H1 (cell line): Measurements from ENCODE around the gene ALG3. TPM values are rescaled to one million over a fixed set of nuclear protein-coding genes. Genes with fewer than 3 reads are reported as not detected.
A peak's percentile ranks its signal among the peaks of the same experiment; 100 is the strongest.

Experiments
- BCL11A ChIP-seq, 2 experiments: IDR thresholded peaks; one replicate each; pipeline ENCODE4 v1.6.1; 2011; ENCODE audit warnings: low read depth in 2 of 2, low read length in 2 of 2, mild to moderate bottlenecking in 2 of 2
- CBX5 ChIP-seq: fragments of 300-800, 300-1000 bp; sonication (generic); IDR thresholded peaks from 2 replicates; pipeline ENCODE4 v1.7.1; 2016; ENCODE audit warnings: antibody characterized with exemption, low read length, low read depth
- E2F6 ChIP-seq: IDR thresholded peaks from 2 replicates; pipeline ENCODE4 v1.6.1; 2012; ENCODE audit warnings: inconsistent platforms
- GABPA ChIP-seq: IDR thresholded peaks from 2 replicates; pipeline ENCODE4 v1.6.1; 2011; ENCODE audit warnings: mild to moderate bottlenecking, low read length, moderate library complexity, borderline replicate concordance; ENCODE audit not compliant: insufficient read depth
- KDM4A ChIP-seq: IDR thresholded peaks from one replicate; pipeline ENCODE4 v1.7.1; 2012; ENCODE audit warnings: low read depth, mild to moderate bottlenecking, moderate library complexity, low read length, inconsistent platforms; ENCODE audit not compliant: severe bottlenecking
- MAFK ChIP-seq: IDR thresholded peaks from 2 replicates; pipeline ENCODE4 v1.6.1; 2012; ENCODE audit warnings: low read depth, mild to moderate bottlenecking, improper control_type of control experiment, low read length
- NRF1 ChIP-seq: IDR thresholded peaks from 2 replicates; pipeline ENCODE4 v1.6.1; 2011; ENCODE audit warnings: mild to moderate bottlenecking, low read depth, low read length, improper control_type of control experiment
- RAD21 ChIP-seq, 2 experiments: IDR thresholded peaks in 1 of 2; conservative IDR thresholded peaks in 1 of 2; 2 replicates each; pipeline ENCODE4 v1.6.1; 2011; ENCODE audit warnings: low read depth in 2 of 2, low read length in 2 of 2, improper control_type of control experiment in 1 of 2, inconsistent platforms in 1 of 2, mild to moderate bottlenecking in 1 of 2, moderate library complexity in 1 of 2
- RBBP5 ChIP-seq: IDR thresholded peaks from 2 replicates; pipeline ENCODE4 v1.7.1; 2012; ENCODE audit warnings: low read depth, mild to moderate bottlenecking, inconsistent platforms, low read length, moderate library complexity, borderline replicate concordance
- SIN3A ChIP-seq, 2 experiments: IDR thresholded peaks in 1 of 2; conservative IDR thresholded peaks in 1 of 2; 2 replicates each; pipeline ENCODE4 v1.6.1; 2011 to 2012; ENCODE audit warnings: low read length in 2 of 2, improper control_type of control experiment in 1 of 2, low read depth in 1 of 2, mild to moderate bottlenecking in 1 of 2
- SP2 ChIP-seq: IDR thresholded peaks from 2 replicates; pipeline ENCODE4 v1.6.1; 2012; ENCODE audit warnings: mild to moderate bottlenecking, low read length, inconsistent platforms
- polyA plus RNA-seq, 7 experiments: library from polyadenylated mRNA; depleted of rRNA in 3 of 7; stranded (reverse) in 5 of 7; unstranded in 2 of 7; fragments of >200 nt in 5 of 7; fragments of 200-250 nt in 2 of 7; gene quantifications; 1 replicate in 5 of 7; 2 replicates in 1 of 7; 4 replicates in 1 of 7; pipeline versions ENCODE4 v1.2.1 to v1.2.3, GENCODE V29; 2011 to 2013; ENCODE audit warnings: missing spikeins in 2 of 7, mixed read lengths in 2 of 7
- total RNA-seq: library from RNA; stranded (reverse); fragmentation: NEBNext Ultra II Directional; extraction: Animal tissue kit (Norgen Biotek cat#: 25700); gene quantifications from 2 replicates; pipeline ENCODE4 v1.2.1, GENCODE V29; 2021

Gene ALG3
- total and polyA plus RNA-seq, 2 of the 8 experiments (the other 6 are each of a cell fraction or from before 2014, with no cell fraction given) = 54.6 to 148 TPM

- no peak for TF ChIP-seq SP2
- TF ChIP-seq BCL11A (IDR thresholded peaks at IDR 0.05; ENCODE audit: low read depth in 2 of 2, low read length in 2 of 2) = no peak
- TF ChIP-seq RBBP5 = peak; percentile 87
- peak; percentile 50; the same call in 1 of the 2 replicates for TF ChIP-seq MAFK
- no peak; a peak in 1 of 4 replicates for TF ChIP-seq RAD21 (IDR thresholded peaks at IDR 0.05 in 1 of 2, conservative IDR thresholded peaks at IDR 0.05 in 1 of 2; ENCODE audit: low read depth in 2 of 2, low read length in 2 of 2)
- TF ChIP-seq KDM4A = peak; percentile 30
- no peak for TF ChIP-seq CBX5
- peak; percentile 86 to 91; a peak in 3 of 4 replicates for TF ChIP-seq SIN3A (conservative IDR thresholded peaks at IDR 0.05 in 1 of 2, IDR thresholded peaks at IDR 0.05 in 1 of 2; ENCODE audit: low read depth in 1 of 2, low read length in 2 of 2)
- no peak for TF ChIP-seq E2F6
- peak; percentile 92 for TF ChIP-seq GABPA
- no peak for TF ChIP-seq NRF1
Measured at GRCh38 chr3:184248454-184249411, at the start of gene ALG3 (continued).
